CD4-positive, alpha-beta memory T cell (primary cell): Measurements from ENCODE around the gene CTNNA1. TPM values are rescaled to one million over a fixed set of nuclear protein-coding genes. Genes with fewer than 3 reads are reported as not detected.

Experiments used
- CTCF ChIA-PET: fragments of 350-600 bp; sonication (Branson Sonifier 250); formaldehyde crosslinking; loops from one replicate; lab custom pipeline; 2021; ENCODE audit warnings: inconsistent platforms; ENCODE audit not compliant: partially characterized antibody; lab: Charles Lee
- POLR2A ChIA-PET: fragments of 350-600 bp; sonication (Branson Sonifier 250); formaldehyde crosslinking; loops from one replicate; lab custom pipeline; 2021; ENCODE audit not compliant: partially characterized antibody; lab: Charles Lee
- DNase-seq, 5 donors: peaks; one replicate each; pipeline versions ENCODE4 v3.0.0 to v3.0.0-alpha.2; 2020 to 2022; ENCODE audit warnings: mixed read lengths in 1 of 5
- H3K27ac ChIP-seq: one replicate; pipeline ENCODE4 v1.7.0; 2013; ENCODE audit warnings: low read depth, low read length
- H3K27me3 ChIP-seq: 2 replicates; pipeline ENCODE4 v1.7.0; 2013; ENCODE audit warnings: mild to moderate bottlenecking, low read length, moderate library complexity; ENCODE audit not compliant: insufficient read depth
- H3K36me3 ChIP-seq: 2 replicates; pipeline ENCODE4 v1.7.0; 2013; ENCODE audit warnings: mild to moderate bottlenecking, low read length, moderate library complexity; ENCODE audit not compliant: insufficient read depth
- H3K4me1 ChIP-seq: 2 replicates; pipeline ENCODE4 v1.7.0; 2013; ENCODE audit warnings: mild to moderate bottlenecking, low read length, moderate library complexity; ENCODE audit not compliant: insufficient read depth
- H3K4me3 ChIP-seq, 2 donors: one replicate each; pipeline ENCODE4 v1.7.0; 2013; ENCODE audit warnings: low read length in 2 of 2, mild to moderate bottlenecking in 1 of 2
- H3K9me3 ChIP-seq, 2 donors: one replicate each; pipeline ENCODE4 v1.7.0; 2013; ENCODE audit warnings: low read length in 2 of 2, control low read depth in 1 of 2; ENCODE audit not compliant: control insufficient read depth in 1 of 2
- H3K27ac Mint-ChIP-seq, 7 donors: one replicate each; pipeline ENCODE4 v1.8.0; 2020 to 2021; ENCODE audit warnings: mixed read lengths in 7 of 7, mild to moderate bottlenecking in 6 of 7, inconsistent platforms in 3 of 7, moderate library complexity in 3 of 7
- H3K27me3 Mint-ChIP-seq, 2 donors: one replicate each; pipeline ENCODE4 v1.8.0; 2020 to 2021; ENCODE audit warnings: mixed read lengths in 2 of 2
- H3K36me3 Mint-ChIP-seq, 2 donors: one replicate each; pipeline ENCODE4 v1.8.0; 2020 to 2021; ENCODE audit warnings: mixed read lengths in 2 of 2, inconsistent platforms in 1 of 2, mild to moderate bottlenecking in 1 of 2
- H3K4me1 Mint-ChIP-seq, 4 donors: one replicate each; pipeline ENCODE4 v1.8.0; 2020 to 2021; ENCODE audit warnings: mixed read lengths in 4 of 4, mild to moderate bottlenecking in 1 of 4
- H3K4me3 Mint-ChIP-seq, 8 donors: one replicate each; pipeline ENCODE4 v1.8.0; 2020 to 2021; ENCODE audit warnings: mixed read lengths in 8 of 8, mild to moderate bottlenecking in 7 of 8, moderate library complexity in 6 of 8, inconsistent platforms in 3 of 8
- H3K9me3 Mint-ChIP-seq, 8 donors: one replicate each; pipeline ENCODE4 v1.8.0; 2020 to 2021; ENCODE audit warnings: mixed read lengths in 8 of 8, mild to moderate bottlenecking in 5 of 8, inconsistent platforms in 3 of 8, moderate library complexity in 1 of 8
- intact Hi-C: fragments of 100-400 bp; cut with micrococcal nuclease; formaldehyde crosslinking; loops from one replicate; pipeline ENCODE4 v1.15.1; 2023
- polyA plus RNA-seq, 2 donors: library from polyadenylated mRNA; unstranded; fragments of 300-500 nt; fragmentation: Illumina TruSeq; gene quantifications; one replicate each; pipeline ENCODE4 v1.2.3, GENCODE V29; 2021
- total RNA-seq, 2 experiments: library from RNA; stranded (reverse); gene quantifications; one replicate each; pipeline ENCODE4 v1.2.3, GENCODE V29; 2021

Gene CTNNA1
- total and polyA plus RNA-seq, 4 experiments from 2014 or later = 10.1 to 26.1 (median 17.4) TPM

DNA sequence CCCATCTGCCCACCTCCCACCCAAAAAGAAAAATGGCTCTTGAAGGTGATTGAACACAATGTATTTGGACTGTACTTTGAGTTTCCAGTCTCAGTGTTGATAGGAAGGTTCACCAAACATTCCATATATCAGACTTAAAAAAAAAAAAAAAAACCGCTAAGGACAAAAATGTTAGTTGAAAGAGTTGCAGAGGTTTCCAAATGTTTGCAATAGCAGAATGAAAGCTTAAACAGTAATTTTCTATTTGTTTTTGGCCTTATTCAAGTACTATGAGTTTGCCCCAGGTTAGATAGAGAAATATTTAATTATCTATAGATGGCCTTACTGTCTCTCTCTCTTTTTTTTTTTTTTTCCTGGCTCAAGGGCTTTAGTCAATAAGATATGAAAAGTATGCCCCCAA lies 115.8 kb downstream of the CTNNA1 start:
- DNase-seq = no peak
- CTCF ChIA-PET = interaction anchor here (1.4 kb wide), 1 partner anchor 43 kb away, joined by 4 read pairs; no protein-coding TSS in a partner anchor
- peaks cover 0 to 14% (median 10%) of the 10 kb centered on the region in 4 donors for H3K4me1 Mint-ChIP-seq
- H3K4me3 Mint-ChIP-seq = no peak overlapping the region
- H3K36me3 Mint-ChIP-seq = peaks cover 2 to 12% of the 10 kb centered on the region in 2 donors
- Histone ChIP-seq H3K36me3 (no peaks in the 10 kb centered on the region), H3K4me1 (no peaks in the 10 kb centered on the region), H3K27me3 (peaks cover 5% of the 10 kb centered on the region), H3K4me3 (no peak overlapping the region), H3K27ac (no peak overlapping the region), H3K9me3 (no peaks in the 10 kb centered on the region)
- H3K9me3 Mint-ChIP-seq = peaks cover 0 to 6% (median 3%) of the 10 kb centered on the region in 8 donors
- intact Hi-C loops = no loop called here
- POLR2A ChIA-PET = interaction anchor here (1.0 kb wide), 1 partner anchor 21 kb away, joined by 3 read pairs; no protein-coding TSS in a partner anchor
- H3K27me3 Mint-ChIP-seq = peaks cover 0 to 3% of the 10 kb centered on the region in 2 donors
- no peak overlapping the region for H3K27ac Mint-ChIP-seq

GRCh38 chr5:138869763-138870500 lies 116.7 kb downstream of the CTNNA1 start:
- H3K27me3 Mint-ChIP-seq = peaks cover 0 to 3% of the 10 kb centered on the region in 2 donors
- peaks cover 0 to 14% (median 10%) of the 10 kb centered on the region in 4 donors for H3K4me1 Mint-ChIP-seq
- peaks cover 5% of the 10 kb centered on the region for H3K27me3 ChIP-seq
- no peak for DNase-seq
- intact Hi-C loops = no loop called here
- H3K9me3 ChIP-seq = no peaks in the 10 kb centered on the region
- H3K36me3 ChIP-seq = no peaks in the 10 kb centered on the region
- no peak overlapping the region for H3K27ac Mint-ChIP-seq
- peaks cover 2 to 5% of the 10 kb centered on the region in 2 donors for H3K36me3 Mint-ChIP-seq
- ChIA-PET CTCF (interaction anchor here (1.4 kb wide), 1 partner anchor 44 kb away, joined by 4 read pairs; no protein-coding TSS in a partner anchor), POLR2A (interaction anchor here (1.0 kb wide), 1 partner anchor 22 kb away, joined by 3 read pairs; no protein-coding TSS in a partner anchor)
- H3K4me3 ChIP-seq = no peak overlapping the region
- peaks cover 0 to 2% (median 0%) of the 10 kb centered on the region in 8 donors for H3K9me3 Mint-ChIP-seq
- no peak overlapping the region for H3K27ac ChIP-seq
- H3K4me1 ChIP-seq = no peaks in the 10 kb centered on the region
- H3K4me3 Mint-ChIP-seq = peak overlapping the region in 1 of 8 donors; percentile 23

- CTCF ChIA-PET = no interaction called here
- H3K27ac Mint-ChIP-seq = no peak overlapping the region
- H3K27me3 Mint-ChIP-seq = peaks cover 0 to 3% of the 10 kb centered on the region in 2 donors
- DNase-seq = no peak
- no peaks in the 10 kb centered on the region for H3K36me3 Mint-ChIP-seq
- peaks cover 0 to 14% (median 10%) of the 10 kb centered on the region in 4 donors for H3K4me1 Mint-ChIP-seq
- Histone ChIP-seq H3K9me3 (no peaks in the 10 kb centered on the region), H3K27ac (no peak overlapping the region), H3K36me3 (no peaks in the 10 kb centered on the region), H3K4me3 (no peak overlapping the region), H3K4me1 (no peaks in the 10 kb centered on the region), H3K27me3 (peaks cover 5% of the 10 kb centered on the region)
- intact Hi-C loops = no loop called here
- no peak overlapping the region for H3K4me3 Mint-ChIP-seq
- H3K9me3 Mint-ChIP-seq = peaks cover 0 to 1% (median 0%) of the 10 kb centered on the region in 8 donors
- POLR2A ChIA-PET = no interaction called here
These were observed 117.4 kb downstream of the CTNNA1 start for GRCh38 chr5:138870611-138871010.

DNA sequence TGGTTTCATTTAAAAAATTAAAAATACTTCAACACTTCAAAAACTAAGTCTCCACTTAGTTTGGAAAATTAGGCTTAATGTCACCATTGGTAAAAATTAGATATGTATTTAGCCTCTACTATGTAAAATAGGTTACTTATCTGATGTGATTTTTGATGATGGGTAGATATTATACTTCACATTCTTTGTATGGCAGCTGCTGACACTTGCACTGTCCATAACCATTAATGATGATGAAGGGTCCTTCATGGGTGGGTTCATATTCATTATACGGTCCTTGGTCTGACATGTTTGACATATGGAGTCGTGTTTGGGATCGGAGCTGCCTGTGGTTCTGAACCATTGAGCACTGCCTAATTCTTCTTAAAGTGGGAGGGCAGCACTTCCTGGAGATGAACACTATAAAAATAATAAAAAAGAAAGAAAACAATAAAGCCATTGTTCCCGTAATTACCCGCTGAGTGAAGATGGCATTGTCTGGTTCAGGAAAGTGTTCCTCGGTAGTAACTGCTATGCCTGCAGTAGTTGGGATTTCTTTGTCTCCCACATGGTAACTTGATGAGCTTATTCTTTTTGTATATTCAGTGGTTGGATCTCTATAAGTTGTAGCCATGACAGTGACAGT lies 119.7 kb downstream of the CTNNA1 start:
- POLR2A ChIA-PET = no interaction called here
- peaks cover 0 to 14% (median 10%) of the 10 kb centered on the region in 4 donors for H3K4me1 Mint-ChIP-seq
- intact Hi-C loops = no loop called here

DNA sequence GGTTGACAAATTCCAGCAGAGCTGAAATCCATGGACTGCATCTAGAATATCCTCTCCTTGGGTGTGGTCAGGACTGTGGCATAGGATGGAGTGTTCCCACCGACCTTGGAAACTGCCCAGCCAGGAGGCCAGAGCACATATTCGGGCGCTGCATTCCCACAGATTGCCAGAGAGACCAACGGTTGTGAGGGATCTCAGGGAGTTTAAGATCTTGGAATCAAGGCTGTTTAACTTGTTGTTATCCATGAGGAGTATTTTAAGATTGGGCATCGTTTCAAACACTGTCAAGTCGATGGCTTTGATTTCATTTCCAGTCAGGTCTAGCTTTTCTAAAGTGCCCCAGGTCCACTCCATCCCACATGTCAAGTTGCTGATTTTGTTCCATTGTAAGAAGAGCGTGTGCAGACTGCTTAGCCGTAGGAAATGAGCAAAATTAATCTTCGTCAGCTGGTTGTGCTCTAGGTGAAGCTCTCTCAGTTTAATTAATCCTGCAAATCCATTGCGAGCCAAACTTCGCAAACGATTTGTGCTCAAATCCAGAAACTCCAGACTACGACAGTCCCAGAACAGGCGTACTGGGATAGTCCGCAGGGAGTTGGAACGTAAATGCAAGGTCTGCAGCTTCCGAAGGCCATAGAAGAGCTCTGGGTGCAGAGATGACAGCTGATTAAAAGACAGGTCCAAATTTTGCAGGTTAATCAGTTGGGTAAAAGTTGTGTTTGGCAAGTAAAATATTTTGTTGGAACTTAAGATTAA lies 120.4 kb downstream of the CTNNA1 start:
- Mint-ChIP-seq H3K36me3 (no peaks in the 10 kb centered on the region), H3K27me3 (peaks cover 0 to 1% of the 10 kb centered on the region in 2 donors), H3K27ac (no peak overlapping the region), H3K4me1 (peaks cover 0 to 14% (median 10%) of the 10 kb centered on the region in 4 donors), H3K4me3 (no peak overlapping the region), H3K9me3 (peaks cover 0 to 1% (median 0%) of the 10 kb centered on the region in 8 donors)
- H3K27ac ChIP-seq = no peak overlapping the region
- ChIA-PET POLR2A (no interaction called here), CTCF (no interaction called here)
- H3K4me1 ChIP-seq = no peaks in the 10 kb centered on the region
- intact Hi-C loops = no loop called here
- no peak for DNase-seq
- no peaks in the 10 kb centered on the region for H3K27me3 ChIP-seq
- no peaks in the 10 kb centered on the region for H3K9me3 ChIP-seq
- H3K36me3 ChIP-seq = no peaks in the 10 kb centered on the region
- H3K4me3 ChIP-seq = no peak overlapping the region

More for the DNA sequence above, 119.7 kb downstream of the CTNNA1 start:
- Histone ChIP-seq H3K9me3 (no peaks in the 10 kb centered on the region), H3K27me3 (peaks cover 5% of the 10 kb centered on the region), H3K27ac (no peak overlapping the region), H3K4me3 (no peak overlapping the region), H3K4me1 (no peaks in the 10 kb centered on the region), H3K36me3 (no peaks in the 10 kb centered on the region)
- CTCF ChIA-PET = no interaction called here
- H3K36me3 Mint-ChIP-seq = no peaks in the 10 kb centered on the region
- H3K27me3 Mint-ChIP-seq = peaks cover 0 to 1% of the 10 kb centered on the region in 2 donors
- no peak for DNase-seq
- H3K27ac Mint-ChIP-seq = no peak overlapping the region
- no peak overlapping the region for H3K4me3 Mint-ChIP-seq
- peaks cover 0 to 1% (median 0%) of the 10 kb centered on the region in 8 donors for H3K9me3 Mint-ChIP-seq

- H3K27ac ChIP-seq = no peak overlapping the region
- Mint-ChIP-seq H3K4me3 (no peak overlapping the region), H3K27ac (no peak overlapping the region), H3K9me3 (peaks cover 0 to 1% (median 0%) of the 10 kb centered on the region in 8 donors), H3K36me3 (no peaks in the 10 kb centered on the region), H3K4me1 (peaks cover 0 to 14% (median 10%) of the 10 kb centered on the region in 4 donors), H3K27me3 (peaks cover 0 to 1% of the 10 kb centered on the region in 2 donors)
- no peaks in the 10 kb centered on the region for H3K36me3 ChIP-seq
- DNase-seq = no peak
- no peaks in the 10 kb centered on the region for H3K9me3 ChIP-seq
- ChIA-PET POLR2A (no interaction called here), CTCF (no interaction called here)
- no peaks in the 10 kb centered on the region for H3K4me1 ChIP-seq
- H3K4me3 ChIP-seq = no peak overlapping the region
- H3K27me3 ChIP-seq = no peaks in the 10 kb centered on the region
- intact Hi-C loops = no loop called here
These were observed 121.0 kb downstream of the CTNNA1 start for GRCh38 chr5:138874241-138874640.
